ENCODE data around the gene PATJ.

DNA sequence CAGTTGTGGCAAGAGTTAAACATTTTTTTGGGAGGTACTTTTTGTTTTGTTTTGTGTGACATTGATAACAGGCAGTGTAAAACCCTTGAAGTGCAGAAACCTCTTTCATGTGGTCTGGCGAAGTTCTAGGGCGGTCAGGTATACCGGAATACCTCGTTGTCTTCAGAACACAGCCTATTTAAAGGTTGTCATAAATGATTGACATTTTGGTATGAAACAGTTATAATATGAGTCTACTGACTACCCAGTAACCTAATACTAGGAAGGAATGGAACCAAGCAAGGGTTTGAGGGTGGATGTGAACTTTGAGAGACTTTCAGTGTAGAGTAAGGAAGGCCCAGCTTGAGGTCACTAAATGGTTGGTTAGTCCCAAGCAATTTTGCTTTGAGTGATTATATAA is 40.5 kb downstream of the PATJ start:
- TF ChIP-seq, protein P1, sequence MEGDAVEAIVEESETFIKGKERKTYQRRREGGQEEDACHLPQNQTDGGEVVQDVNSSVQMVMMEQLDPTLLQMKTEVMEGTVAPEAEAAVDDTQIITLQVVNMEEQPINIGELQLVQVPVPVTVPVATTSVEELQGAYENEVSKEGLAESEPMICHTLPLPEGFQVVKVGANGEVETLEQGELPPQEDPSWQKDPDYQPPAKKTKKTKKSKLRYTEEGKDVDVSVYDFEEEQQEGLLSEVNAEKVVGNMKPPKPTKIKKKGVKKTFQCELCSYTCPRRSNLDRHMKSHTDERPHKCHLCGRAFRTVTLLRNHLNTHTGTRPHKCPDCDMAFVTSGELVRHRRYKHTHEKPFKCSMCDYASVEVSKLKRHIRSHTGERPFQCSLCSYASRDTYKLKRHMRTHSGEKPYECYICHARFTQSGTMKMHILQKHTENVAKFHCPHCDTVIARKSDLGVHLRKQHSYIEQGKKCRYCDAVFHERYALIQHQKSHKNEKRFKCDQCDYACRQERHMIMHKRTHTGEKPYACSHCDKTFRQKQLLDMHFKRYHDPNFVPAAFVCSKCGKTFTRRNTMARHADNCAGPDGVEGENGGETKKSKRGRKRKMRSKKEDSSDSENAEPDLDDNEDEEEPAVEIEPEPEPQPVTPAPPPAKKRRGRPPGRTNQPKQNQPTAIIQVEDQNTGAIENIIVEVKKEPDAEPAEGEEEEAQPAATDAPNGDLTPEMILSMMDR (IDR thresholded peaks at IDR 0.05; ENCODE audit: poor library complexity, severe bottlenecking), result no peak
- TF ChIP-seq POLR2AphosphoS5 (IDR thresholded peaks at IDR 0.05), result no peak

All from neural cell (in vitro differentiated cells).